Measurements from ENCODE around the gene TMEM181.
"Not testable (repeated sequence)": the region's sequence is repeated elsewhere in the genome, so short reads cannot be mapped to it uniquely, and the experiment has no call there.

TMEM181 gene

GRCh38 chr6:158595223-158595622 lies 35.3 kb downstream of the TMEM181 start:
- Mint-ChIP-seq H3K36me3 (peaks cover 13% of the 10 kb centered on the region), H3K27me3 (no peaks in the 10 kb centered on the region), H3K4me3 (no peak overlapping the region), H3K27ac (no peak overlapping the region), H3K9me3 (no peaks in the 10 kb centered on the region), H3K4me1 (no peaks in the 10 kb centered on the region)

- H3K27me3 Mint-ChIP-seq: no peaks in the 10 kb centered on the region
- H3K4me1 Mint-ChIP-seq: no peaks in the 10 kb centered on the region
- no peak overlapping the region for H3K4me3 Mint-ChIP-seq
- peaks cover 6% of the 10 kb centered on the region for H3K36me3 Mint-ChIP-seq
- H3K27ac Mint-ChIP-seq: no peak overlapping the region
- H3K9me3 Mint-ChIP-seq: no peaks in the 10 kb centered on the region
These were observed 37.0 kb downstream of the TMEM181 start for GRCh38 chr6:158596861-158597260.

GRCh38 chr6:158597565-158597964 lies 37.7 kb downstream of the TMEM181 start:
- H3K4me3 Mint-ChIP-seq: no peak overlapping the region
- no peaks in the 10 kb centered on the region for H3K27me3 Mint-ChIP-seq
- peaks cover 6% of the 10 kb centered on the region for H3K36me3 Mint-ChIP-seq
- no peak overlapping the region for H3K27ac Mint-ChIP-seq
- no peaks in the 10 kb centered on the region for H3K4me1 Mint-ChIP-seq
- H3K9me3 Mint-ChIP-seq: no peaks in the 10 kb centered on the region

- Mint-ChIP-seq H3K27ac (no peak overlapping the region), H3K4me3 (no peak overlapping the region), H3K36me3 (peaks cover 10% of the 10 kb centered on the region), H3K9me3 (no peaks in the 10 kb centered on the region), H3K27me3 (no peaks in the 10 kb centered on the region), H3K4me1 (peaks cover 12% of the 10 kb centered on the region)
These were observed 39.7 kb downstream of the TMEM181 start for GRCh38 chr6:158599635-158600034.

GRCh38 chr6:158603261-158604047 lies 43.6 kb downstream of the TMEM181 start:
- no peaks in the 10 kb centered on the region for H3K27me3 Mint-ChIP-seq
- no peak overlapping the region for H3K4me3 Mint-ChIP-seq
- peaks cover 15% of the 10 kb centered on the region for H3K4me1 Mint-ChIP-seq
- no peak overlapping the region for H3K27ac Mint-ChIP-seq
- H3K36me3 Mint-ChIP-seq: peaks cover 9% of the 10 kb centered on the region
- H3K9me3 Mint-ChIP-seq: no peaks in the 10 kb centered on the region

- Mint-ChIP-seq H3K36me3 (peaks cover 12% of the 10 kb centered on the region), H3K4me3 (no peak overlapping the region), H3K27me3 (no peaks in the 10 kb centered on the region), H3K9me3 (no peaks in the 10 kb centered on the region), H3K4me1 (peaks cover 15% of the 10 kb centered on the region), H3K27ac (no peak overlapping the region)
These were observed 44.1 kb downstream of the TMEM181 start for GRCh38 chr6:158604048-158604406.

- peaks cover 12% of the 10 kb centered on the region for H3K36me3 Mint-ChIP-seq
- no peaks in the 10 kb centered on the region for H3K27me3 Mint-ChIP-seq
- H3K4me1 Mint-ChIP-seq: peaks cover 15% of the 10 kb centered on the region
These were observed 45.5 kb downstream of the TMEM181 start for GRCh38 chr6:158605266-158605878.

GRCh38 chr6:158606011-158606410 lies 46.1 kb downstream of the TMEM181 start:
- not testable (repeated sequence) for H3K27ac Mint-ChIP-seq, H3K27me3 Mint-ChIP-seq, H3K9me3 Mint-ChIP-seq, H3K4me3 Mint-ChIP-seq
- Mint-ChIP-seq H3K4me1 (peaks cover 15% of the 10 kb centered on the region), H3K36me3 (peaks cover 12% of the 10 kb centered on the region)

More at GRCh38 chr6:158605266-158605878, 45.5 kb downstream of the TMEM181 start:
- Mint-ChIP-seq H3K9me3 (no peaks in the 10 kb centered on the region), H3K4me3 (no peak overlapping the region), H3K27ac (peak overlapping the region; percentile 30)

GRCh38 chr6:158606935-158607334 lies 47.0 kb downstream of the TMEM181 start:
- Mint-ChIP-seq H3K9me3 (no peaks in the 10 kb centered on the region), H3K4me1 (peaks cover 15% of the 10 kb centered on the region), H3K27ac (no peak overlapping the region), H3K36me3 (peaks cover 16% of the 10 kb centered on the region), H3K27me3 (no peaks in the 10 kb centered on the region), H3K4me3 (no peak overlapping the region)

GRCh38 chr6:158607411-158608170 lies 47.7 kb downstream of the TMEM181 start:
- H3K4me3 Mint-ChIP-seq: no peak overlapping the region
- peaks cover 15% of the 10 kb centered on the region for H3K4me1 Mint-ChIP-seq
- H3K36me3 Mint-ChIP-seq: peaks cover 19% of the 10 kb centered on the region
- H3K9me3 Mint-ChIP-seq: no peaks in the 10 kb centered on the region
- no peaks in the 10 kb centered on the region for H3K27me3 Mint-ChIP-seq
- H3K27ac Mint-ChIP-seq: no peak overlapping the region

- no peaks in the 10 kb centered on the region for H3K27me3 Mint-ChIP-seq
- peaks cover 11% of the 10 kb centered on the region for H3K4me1 Mint-ChIP-seq
- no peaks in the 10 kb centered on the region for H3K9me3 Mint-ChIP-seq
- no peak overlapping the region for H3K4me3 Mint-ChIP-seq
- peaks cover 19% of the 10 kb centered on the region for H3K36me3 Mint-ChIP-seq
- no peak overlapping the region for H3K27ac Mint-ChIP-seq
These were observed 48.3 kb downstream of the TMEM181 start for GRCh38 chr6:158608221-158608620.

GRCh38 chr6:158609455-158610155 lies 49.7 kb downstream of the TMEM181 start:
- H3K27ac Mint-ChIP-seq: no peak overlapping the region

GRCh38 chr6:158610319-158610968 lies 50.6 kb downstream of the TMEM181 start:
- H3K36me3 Mint-ChIP-seq: peaks cover 26% of the 10 kb centered on the region
- H3K9me3 Mint-ChIP-seq: no peaks in the 10 kb centered on the region
- H3K27ac Mint-ChIP-seq: no peak overlapping the region
- no peak overlapping the region for H3K4me3 Mint-ChIP-seq
- peaks cover 1% of the 10 kb centered on the region for H3K4me1 Mint-ChIP-seq
- H3K27me3 Mint-ChIP-seq: no peaks in the 10 kb centered on the region

More at GRCh38 chr6:158609455-158610155, 49.7 kb downstream of the TMEM181 start:
- Mint-ChIP-seq H3K27me3 (no peaks in the 10 kb centered on the region), H3K36me3 (peaks cover 21% of the 10 kb centered on the region), H3K4me1 (peaks cover 3% of the 10 kb centered on the region), H3K4me3 (no peak overlapping the region), H3K9me3 (no peaks in the 10 kb centered on the region)

- Mint-ChIP-seq H3K4me1 (peaks cover under 1% of the 10 kb centered on the region), H3K27ac (no peak overlapping the region), H3K9me3 (no peaks in the 10 kb centered on the region), H3K4me3 (no peak overlapping the region), H3K36me3 (peaks cover 26% of the 10 kb centered on the region), H3K27me3 (no peaks in the 10 kb centered on the region)
These were observed 51.1 kb downstream of the TMEM181 start for GRCh38 chr6:158611039-158611438.
